Activated CD4-positive, alpha-beta T cell treated with anti-CD3 and anti-CD28 coated beads for 24 hours (primary cell): ENCODE measurements around the gene GINS1.

Source experiments
- DNase-seq, 2 donors: peaks; one replicate each; pipeline ENCODE4 v3.0.0-alpha.2; 2020; ENCODE audit warnings: low read depth in 2 of 2

Gene GINS1

GRCh38 chr20:25407311-25408169, at the start of gene GINS1:
Gene GINS1 (plus strand): TSS chr20:25407673. CDS start chr20:25407821, 148 bp downstream.
- DNase-seq, result peak; percentile 76 to 87

GRCh38 chr20:25360631-25361286, 46.7 kb upstream of the GINS1 start:
- DNase-seq, result no peak

- DNase-seq, result no peak
Measured at GRCh38 chr20:25361287-25361683, 46.2 kb upstream of the GINS1 start.

DNA sequence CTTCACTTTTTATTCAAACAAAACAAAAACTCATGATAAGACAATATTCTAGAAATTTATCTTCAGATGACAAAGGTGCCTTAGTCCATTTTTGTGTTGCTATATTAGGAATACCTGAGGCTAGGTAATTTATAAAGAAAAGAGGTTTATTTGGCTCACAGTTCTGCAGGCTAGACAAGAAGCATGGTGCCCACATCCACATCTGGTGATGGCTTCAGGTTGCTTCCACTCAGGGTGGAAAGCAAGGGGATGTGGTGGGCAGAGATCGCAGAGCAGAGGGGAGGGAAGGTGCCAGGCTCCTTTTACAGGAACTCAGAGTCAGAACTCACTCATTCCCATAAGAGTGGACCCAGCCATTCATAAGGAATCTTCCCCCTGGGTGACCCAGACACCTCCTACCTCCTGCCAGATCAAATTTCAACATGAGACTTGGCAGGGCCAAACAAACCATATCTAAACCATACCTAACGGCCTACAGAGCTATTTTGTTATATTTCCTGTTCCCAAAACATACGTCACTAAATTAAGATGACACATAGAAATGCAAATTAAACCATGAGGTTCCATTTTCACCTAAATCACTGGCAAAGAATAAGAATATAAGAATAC, 43.2 kb upstream of the GINS1 start:
- DNase-seq, result no peak

- no peak for DNase-seq
Measured at GRCh38 chr20:25364879-25365699, 42.4 kb upstream of the GINS1 start.

DNA sequence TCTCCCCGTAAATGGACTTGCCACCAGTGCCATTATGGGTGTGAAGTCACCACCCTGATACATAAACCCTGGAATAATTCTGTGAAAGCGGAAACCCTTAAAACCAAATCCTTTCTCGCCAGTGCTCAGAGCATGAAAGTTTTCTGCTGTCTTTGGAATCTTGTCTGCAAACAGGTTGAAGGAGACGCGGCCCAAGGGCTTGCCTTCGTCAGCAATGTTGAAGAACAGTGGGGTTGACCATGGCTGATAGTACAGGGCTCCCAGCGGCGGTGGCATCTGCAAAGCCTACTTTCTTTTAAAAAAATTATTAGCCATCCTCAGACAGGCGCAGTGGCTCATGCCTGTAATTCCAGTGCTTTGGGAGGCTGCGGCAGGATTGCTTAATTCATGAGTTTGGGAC, 38.9 kb upstream of the GINS1 start:
- no peak for DNase-seq

GRCh38 chr20:25368976-25369375, 38.5 kb upstream of the GINS1 start:
- no peak for DNase-seq

DNA sequence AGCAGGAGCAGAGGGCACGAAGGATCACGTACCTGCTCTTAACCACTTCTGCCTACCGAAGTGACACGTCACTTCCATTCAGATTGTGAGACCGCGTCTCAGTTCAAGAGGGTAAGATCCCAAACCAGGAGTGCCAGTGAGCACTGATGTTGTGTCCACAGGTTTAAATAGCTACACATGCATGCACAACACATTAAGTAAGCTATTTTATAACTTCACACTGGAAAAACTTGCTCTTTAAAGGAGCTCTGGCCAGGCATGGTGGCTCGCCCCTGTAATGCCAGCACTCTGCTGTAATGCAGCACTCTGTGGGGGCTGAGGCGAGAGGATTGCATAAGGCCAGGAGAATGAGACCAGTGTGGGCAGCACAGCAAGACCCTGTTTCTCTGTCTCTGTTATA, 37.9 kb upstream of the GINS1 start:
- no peak for DNase-seq

DNA sequence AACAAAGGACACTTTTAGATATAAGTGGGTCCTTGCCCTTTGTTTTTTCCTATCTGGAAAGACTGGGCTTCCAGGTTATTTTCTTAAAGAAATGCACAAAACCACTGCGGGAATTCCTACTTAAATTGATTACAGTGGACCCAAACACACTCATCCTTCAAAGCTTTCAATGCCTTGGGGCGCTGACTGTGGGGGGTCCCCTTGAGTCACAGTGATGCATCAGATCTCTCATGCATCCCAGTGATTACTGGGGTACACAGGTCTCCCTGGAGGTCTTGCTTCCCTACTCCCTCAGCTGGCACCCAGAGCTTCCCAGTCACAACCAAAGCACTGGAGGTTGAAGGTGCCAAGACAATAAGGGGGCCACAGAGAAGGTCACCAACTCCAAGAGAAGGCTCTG, 37.5 kb upstream of the GINS1 start:
- no peak for DNase-seq

DNA sequence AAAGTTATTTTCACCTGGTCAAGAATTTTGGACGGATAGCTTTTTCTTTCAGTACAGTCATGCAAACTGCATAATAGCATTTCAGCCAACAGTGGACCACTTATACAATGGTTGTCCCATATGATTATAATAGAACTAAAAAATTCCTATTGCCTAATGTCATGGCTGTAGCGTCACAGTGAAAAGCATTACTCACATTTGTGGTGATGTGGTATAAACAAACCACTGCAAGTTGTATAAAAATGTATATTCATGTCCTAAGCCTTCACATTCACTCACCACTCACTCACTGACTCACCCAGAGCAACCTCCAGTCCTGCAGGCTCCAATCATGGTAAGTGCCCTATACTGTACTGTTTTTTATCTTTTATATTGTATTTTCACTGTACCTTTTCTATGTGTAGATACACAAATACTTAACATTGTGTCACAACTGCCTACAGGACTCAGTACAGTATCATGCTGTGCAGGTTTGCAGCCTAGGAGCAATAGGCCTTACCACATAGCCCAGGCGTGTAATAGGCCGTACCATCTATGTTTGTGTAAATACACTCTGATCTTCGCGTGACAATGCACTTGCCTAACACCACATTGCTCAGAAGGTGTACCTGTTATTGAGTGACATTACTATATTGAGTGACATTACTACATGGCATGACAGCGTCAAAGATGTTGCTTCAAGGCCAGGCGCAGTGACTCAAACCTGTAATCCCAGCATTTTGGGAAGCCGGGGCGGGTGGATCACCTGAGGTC, 34.7 kb upstream of the GINS1 start:
- DNase-seq, result no peak

GRCh38 chr20:25374842-25375241, 32.6 kb upstream of the GINS1 start:
- no peak for DNase-seq

DNA sequence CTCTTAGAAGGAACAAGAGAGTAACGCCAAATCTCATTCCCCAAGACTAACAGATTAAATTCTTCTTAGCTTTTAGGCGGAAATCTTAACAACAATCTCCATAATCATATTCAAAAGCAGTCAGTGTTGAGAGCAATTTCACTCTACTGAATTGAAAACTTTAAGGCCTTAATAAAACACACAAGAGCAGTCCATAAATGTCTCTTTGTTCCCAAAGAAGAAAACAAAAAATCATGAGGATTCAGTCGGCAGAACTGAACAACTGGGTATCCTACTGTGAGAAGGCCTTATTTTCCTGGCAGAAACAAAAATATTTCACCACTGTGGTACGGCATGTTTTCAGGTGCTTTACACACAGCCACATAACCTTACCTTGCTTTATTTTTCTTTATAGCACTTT, 31.2 kb upstream of the GINS1 start:
- DNase-seq, result no peak

DNA sequence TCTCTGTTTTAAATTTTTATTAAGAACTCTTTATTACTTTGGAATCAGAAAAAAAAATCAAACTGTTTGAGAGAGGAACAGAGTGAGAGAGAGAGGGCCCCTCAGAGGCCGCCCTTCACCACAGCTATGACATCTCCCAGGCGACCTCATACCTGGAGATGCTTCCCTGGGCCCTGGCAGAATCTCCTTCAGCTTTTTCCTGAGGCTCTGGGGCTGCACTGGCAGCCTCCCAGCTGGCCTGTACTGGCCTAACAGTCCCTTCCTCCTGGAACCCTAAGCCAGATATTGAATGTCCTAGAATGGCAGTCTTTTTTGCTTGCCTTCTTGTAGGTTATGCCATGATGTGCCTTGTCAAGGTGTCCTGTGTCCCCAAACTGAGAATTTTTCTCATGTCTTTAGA, 30.6 kb upstream of the GINS1 start:
- no peak for DNase-seq

DNA sequence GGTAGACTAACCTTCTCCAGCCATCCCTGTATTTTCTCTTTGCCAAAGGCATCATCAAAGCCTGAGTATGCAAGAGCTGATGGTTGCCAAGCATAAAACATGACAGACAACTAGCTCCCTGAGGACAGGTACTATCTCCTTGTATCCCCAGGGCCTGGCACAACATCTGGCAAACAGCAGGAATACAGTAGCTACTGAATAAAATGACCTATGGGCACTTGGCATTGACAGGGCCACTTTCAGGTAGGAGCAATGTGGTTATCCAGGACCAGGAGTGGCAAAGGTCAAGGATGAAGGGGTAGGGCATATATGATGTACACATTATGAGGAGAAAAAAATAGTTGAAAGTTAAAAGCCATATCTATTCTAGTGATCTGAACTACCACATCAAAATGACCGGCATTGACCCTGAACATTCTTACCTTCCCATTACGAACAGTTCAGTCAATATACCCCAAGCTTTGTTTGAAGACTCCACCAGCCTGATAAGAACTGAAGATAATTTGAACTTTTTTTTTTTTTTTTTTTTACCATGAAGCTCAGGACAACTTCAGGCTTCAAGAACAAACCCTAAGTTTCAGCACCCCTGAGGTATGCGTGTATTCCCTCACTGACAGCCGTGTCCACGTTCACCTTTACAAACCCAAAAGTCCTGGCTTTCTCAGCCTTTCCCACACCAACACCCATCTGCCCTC, 29.1 kb upstream of the GINS1 start:
- DNase-seq, result no peak

DNA sequence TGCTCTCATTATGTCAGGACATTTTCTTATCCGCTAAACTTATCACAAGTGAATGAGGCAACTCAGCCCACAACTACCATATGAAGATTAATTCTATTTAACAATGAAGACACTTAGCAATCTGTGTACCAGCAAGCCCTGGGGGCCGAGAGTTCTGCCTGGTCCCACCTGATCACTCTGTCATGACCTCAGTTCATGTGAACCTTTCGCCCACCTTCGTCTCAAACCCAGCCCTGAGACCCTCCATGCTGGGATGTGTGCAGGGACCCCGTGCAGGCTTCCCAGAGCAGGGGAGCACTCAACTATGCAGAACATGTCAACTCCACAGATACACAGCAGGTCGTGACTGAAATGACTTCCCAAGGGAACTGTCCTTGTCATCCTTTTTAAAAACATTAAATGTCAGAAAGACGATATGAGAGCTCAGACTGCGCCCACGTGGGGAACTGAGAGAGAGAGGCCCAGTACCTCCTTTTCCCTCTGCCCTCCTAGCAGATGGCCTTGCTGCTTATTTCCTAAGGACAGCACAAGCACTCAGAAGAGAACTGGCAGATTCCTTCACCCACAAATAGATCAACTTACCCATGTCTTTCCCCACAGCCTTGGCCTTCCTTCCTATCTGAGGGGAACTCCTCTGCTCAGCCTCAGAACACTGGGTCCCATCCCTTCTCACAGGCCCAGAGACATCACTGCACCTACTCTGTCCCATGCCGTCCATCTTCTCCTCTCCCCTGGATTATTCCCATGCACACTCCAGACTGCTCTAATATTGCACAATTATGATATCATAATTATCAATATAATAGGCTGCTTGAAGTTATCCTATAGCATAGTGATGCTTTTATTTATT, 28.4 kb upstream of the GINS1 start:
- no peak for DNase-seq

GRCh38 chr20:25380945-25381614, 26.4 kb upstream of the GINS1 start:
- DNase-seq, result no peak

DNA sequence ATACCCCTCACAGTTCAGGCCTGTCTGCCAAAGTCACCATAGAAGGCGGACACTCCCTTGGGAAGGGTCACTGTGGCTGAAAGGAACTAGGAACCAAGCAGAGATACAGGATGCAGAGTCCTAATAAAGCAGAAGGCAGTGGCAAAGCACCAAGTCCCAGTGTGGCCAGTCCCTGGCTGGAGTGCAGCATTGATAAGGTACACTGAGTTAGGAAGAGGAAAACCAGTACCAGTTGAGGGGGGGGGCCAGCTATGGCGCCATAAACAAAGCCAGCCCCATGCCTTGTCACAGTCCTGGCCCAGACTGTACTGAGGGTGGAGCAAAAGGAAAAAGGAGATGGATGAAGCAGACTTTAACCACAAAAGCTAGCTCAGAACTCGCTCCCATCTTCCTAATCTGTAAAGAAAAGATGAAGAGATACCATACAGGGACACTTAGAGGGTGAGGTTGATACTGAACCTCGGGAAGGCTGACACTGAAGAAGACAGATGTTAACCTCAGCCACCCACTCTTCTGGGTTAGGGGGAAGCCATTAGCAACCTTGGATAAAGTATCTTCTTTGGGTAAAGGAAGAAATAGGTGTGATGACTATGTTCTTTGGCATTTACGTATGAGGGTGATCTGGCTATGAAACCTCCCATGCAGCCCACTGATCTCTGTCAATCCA, 24.6 kb upstream of the GINS1 start:
- DNase-seq, result no peak

DNA sequence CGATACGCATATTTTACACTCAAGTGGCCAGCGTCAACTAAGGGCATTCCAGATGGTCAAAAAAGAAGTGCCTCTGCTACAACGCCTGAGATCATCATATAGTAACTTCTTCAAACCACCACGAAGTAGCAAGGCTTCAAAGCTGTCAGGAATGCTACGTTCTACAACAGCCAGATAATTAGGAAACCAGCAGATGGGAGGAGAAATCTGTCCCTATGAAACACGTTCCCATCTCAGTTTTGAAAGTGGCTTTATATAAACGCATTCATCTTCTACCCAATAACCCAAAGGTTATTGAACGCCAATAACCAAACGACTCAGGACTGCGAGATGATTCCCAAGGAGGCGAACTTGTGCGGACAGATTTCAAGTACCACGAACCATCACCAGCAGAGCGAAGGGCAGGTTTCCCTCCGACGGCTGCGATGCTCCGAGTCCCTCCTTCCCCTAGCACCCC, 18.0 kb upstream of the GINS1 start:
- no peak for DNase-seq
